8988T (cell line): Measurements from ENCODE around the gene AHR.

Experiments
- DNase-seq: peaks from one replicate; pipeline ENCODE4 v3.0.0; 2011

Gene AHR

GRCh38 chr7:17305387-17306171, 7.1 kb downstream of the AHR start:
- no peak for DNase-seq

DNA sequence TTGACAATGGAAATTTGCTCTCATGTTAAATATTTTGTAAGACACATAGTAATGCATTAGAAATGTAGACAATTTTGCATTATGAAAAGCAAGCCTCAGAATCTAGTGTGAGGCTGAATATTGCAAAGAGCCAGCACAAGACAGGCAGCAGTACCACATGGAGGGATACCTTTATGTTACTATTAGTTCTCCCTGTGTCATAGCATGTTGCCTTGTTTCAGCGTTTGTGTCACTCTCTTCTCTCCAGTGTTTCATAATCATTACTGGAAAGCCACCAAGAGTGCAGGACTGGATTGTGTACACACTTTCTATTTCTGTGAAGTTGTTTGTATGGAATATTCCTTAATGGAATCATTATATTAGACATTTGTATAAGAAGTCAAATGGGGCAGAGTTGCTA, 8.5 kb downstream of the AHR start:
- no peak for DNase-seq

- DNase-seq = no peak
These were observed 9.1 kb downstream of the AHR start for GRCh38 chr7:17307558-17307957.

GRCh38 chr7:17307969-17308648, 9.7 kb downstream of the AHR start:
- no peak for DNase-seq

- no peak for DNase-seq
These were observed 12.7 kb downstream of the AHR start for GRCh38 chr7:17311194-17311593.

DNA sequence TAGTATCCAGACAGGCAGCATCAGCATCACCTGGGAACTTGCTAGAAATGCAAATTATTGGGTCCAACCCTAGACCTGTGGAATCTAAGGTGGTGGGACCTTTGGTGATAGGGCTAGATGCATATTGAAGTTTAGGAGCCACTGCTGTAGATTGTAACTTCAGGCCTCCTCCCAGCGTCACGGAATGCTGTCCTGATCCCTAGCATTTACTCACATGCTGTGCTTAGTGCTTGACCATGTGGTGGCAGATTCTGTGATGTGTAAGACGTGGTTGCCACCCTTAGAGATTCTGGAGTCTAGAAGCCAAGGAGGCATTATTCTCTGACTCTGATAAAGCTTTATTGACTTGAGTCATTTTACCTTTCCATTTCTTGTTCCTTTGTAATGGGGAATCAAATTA, 13.5 kb downstream of the AHR start:
- no peak for DNase-seq

DNA sequence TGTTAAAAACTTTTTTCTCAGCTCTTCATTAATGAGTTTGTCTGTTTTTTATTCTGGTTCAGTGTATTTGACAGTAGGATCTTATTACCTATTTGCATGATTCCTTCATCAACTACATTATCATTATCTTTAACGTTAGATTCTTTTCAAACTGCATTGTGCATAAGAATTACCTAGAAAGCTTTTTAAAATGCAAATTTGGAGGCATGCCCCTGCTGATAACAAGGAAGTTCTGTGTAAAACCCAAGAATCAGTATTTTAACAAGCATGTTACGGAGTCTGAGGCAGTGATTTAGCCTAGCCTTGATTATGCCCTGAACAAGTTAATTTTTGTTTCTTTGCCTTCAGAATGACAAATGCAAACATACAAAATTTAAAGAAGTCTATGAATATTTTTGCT, 14.2 kb downstream of the AHR start:
- DNase-seq = no peak

DNA sequence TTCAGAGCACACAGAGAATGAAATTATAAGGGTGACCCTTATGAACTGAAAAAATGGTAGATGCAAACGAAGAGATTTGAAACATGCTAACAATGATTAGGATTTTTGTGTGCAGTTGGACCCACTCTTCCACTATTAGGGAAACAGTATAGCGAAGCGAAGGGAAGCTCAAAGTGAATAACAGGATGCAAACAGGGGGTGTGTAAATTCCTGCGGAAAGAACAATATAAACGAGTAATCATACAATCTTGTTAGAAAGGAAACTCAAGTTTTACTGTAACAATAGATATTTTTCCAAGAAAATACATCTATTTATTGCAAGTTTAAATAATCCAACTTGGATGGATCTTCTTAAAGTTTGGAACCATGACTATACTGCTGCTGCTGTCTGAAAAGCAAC, 14.7 kb downstream of the AHR start:
- DNase-seq = no peak

- no peak for DNase-seq
These were observed 17.5 kb downstream of the AHR start for GRCh38 chr7:17315974-17316373.

DNA sequence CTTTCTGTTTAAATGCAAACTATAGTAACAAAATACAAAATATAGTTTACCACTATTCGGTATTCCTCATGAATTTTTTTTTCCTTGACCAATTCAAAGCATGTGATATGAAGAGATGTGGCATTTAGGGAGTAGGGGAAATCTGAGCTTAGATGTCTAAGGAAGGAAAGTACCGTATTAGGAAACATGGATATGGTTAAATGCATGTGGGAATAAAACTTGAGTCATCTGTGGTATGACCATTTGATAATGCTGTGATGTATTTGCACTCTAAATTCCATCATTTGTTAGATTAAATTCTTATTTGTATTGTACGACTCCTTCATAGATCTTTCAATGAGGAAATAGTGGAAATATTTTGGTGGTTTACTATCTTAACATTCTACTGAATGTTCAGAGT, 19.7 kb downstream of the AHR start:
- DNase-seq = no peak

DNA sequence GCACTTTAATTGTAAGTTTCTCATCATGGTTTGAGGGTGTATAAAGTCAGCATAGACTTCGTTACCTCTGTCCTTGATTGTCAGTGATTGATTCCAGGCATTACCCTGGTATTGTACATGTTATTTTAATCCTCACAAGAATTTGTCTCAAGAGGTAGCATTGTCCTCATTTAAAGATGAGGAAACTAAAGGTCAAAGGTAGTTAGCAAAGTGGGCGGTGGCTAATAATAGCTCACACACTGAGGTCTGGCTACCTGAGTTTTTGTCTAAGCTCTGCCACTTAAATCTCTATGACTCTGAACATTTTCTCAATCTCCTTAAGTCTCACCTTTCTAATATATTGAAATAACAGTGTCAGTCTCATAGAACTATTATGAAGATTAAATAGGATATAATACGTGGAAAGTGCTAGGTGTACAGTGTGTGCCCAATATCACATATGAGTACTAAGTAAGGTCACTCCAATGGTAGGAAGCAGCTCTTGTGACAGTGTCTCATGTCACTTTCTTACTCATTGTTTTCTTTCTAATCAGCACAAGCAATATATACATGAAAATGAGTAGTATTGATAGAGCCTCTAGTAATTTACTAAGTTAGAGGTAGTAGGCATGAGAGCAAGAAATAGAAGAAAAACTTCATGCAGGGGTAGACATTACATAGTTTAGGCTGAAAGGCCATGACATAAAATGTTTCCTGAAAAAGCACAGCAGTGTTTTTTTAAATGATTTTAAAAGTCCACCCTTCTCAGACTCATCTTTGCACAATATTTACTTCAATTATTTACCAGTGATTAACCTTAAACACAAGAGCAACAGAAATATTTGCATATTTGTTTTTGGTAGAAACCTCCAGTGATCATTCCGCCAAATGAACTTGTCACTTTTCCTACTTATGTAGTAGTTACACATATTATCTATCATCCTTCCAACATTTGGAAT, 21.0 kb downstream of the AHR start:
- DNase-seq = no peak

DNA sequence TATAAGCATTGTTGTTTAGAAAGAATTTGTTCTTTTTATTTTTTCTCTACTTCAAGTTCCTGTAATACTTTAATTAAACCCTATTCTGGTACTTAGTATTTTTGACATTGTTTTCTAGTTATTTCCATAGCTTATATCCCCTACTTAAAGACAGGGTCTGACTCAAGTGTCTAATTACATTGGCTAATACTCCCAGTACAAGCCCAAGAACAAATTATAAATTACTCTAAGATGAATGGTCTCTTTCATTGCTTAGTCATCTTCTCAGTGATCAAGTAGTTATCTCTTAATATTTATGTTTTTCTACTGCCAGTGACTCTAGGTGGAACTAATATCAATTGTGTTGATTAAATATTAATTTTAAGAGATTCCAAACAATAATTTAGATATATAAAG, 21.6 kb downstream of the AHR start:
- no peak for DNase-seq

DNA sequence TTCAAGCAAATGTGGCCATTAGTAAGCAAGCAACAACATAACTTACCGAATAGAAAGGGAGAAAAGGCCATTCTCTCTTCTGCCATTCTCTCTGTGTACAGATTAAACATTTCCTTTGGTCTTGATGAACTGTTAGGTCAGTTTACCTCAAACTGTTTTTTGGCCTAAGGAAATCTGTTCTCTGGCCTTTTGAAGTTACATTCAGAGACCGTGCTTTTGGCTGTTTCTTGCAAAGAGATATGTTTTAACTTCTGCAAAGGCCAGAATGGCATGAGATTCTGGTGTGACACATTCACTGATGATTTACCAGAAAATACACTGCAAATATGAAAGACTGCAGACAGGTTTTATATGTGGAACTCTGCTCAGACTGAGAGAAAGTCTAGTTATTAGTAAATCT, 22.2 kb downstream of the AHR start:
- no peak for DNase-seq

DNA sequence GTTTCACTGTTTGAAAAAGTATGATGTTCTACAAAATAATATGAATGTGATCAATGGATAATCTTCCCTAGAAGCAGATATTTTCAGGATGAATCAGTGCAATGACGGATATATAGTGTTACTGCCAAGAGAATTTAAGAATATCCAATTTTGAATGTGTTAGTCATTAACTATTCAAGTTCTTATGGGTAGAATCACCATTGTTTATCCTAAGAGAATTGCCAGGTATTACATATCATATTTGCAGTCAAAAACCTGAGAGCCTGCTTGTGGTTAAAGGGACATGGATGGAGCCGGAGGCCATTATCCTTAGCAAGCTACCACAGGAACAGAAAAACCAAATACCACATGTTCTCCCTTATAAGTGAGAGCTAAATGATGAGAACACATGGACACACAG, 26.9 kb downstream of the AHR start:
- no peak for DNase-seq

DNA sequence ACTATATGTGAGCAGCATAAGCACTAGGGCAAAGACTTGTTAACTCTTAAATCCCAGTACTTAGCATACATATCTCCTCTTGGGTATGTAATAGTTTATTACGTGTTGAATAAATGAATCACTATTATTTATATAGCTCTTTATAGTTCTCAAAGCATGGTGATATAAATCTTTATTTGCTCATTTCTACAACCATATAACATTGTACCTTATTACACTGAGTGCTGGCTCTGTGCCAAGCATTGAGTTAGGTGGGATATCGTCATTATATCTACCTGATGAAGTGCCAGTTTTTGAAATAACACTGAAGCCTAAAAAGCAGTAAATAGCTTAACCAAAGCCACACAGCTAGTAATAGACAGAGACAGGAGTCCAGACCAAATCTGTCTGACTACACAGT, 27.9 kb downstream of the AHR start:
- DNase-seq = no peak

GRCh38 chr7:17328641-17329040, 30.2 kb downstream of the AHR start:
- DNase-seq = no peak

GRCh38 chr7:17329440-17329839, 31.0 kb downstream of the AHR start:
- DNase-seq = no peak

DNA sequence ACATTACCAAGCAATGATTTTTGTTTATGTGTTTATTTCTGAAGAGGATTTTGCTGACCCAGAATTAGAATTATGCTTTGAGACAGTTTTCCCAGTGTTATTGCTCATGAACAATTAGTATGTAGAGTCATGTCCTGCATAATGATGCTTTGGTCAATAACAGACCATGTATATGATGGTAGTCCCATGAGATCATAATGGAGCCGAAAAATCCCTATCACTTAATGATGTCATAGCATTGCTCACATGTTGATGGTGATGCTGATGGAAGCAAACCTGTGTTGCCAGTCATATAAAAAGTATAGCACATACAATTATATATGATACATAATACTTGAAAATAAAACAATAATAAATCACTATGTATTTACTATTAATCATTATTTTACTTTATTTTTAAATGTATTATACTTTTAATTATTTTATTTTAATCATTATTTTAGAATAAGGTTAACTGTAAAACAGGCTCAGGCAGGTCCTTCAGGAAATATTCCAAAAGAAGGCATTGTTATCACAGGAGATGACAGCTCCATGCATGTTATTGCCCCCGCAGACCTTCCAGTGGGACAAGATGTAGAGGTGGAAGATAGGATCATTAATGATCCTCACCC, 33.5 kb downstream of the AHR start:
- no peak for DNase-seq

GRCh38 chr7:17333221-17333620, 34.8 kb downstream of the AHR start:
- no peak for DNase-seq

- DNase-seq = no peak
These were observed 37.7 kb downstream of the AHR start for GRCh38 chr7:17336168-17336567.

GRCh38 chr7:17339139-17339538, 40.7 kb downstream of the AHR start:
- DNase-seq = no peak

GRCh38 chr7:17339952-17340351, 41.5 kb downstream of the AHR start:
- DNase-seq = no peak

DNA sequence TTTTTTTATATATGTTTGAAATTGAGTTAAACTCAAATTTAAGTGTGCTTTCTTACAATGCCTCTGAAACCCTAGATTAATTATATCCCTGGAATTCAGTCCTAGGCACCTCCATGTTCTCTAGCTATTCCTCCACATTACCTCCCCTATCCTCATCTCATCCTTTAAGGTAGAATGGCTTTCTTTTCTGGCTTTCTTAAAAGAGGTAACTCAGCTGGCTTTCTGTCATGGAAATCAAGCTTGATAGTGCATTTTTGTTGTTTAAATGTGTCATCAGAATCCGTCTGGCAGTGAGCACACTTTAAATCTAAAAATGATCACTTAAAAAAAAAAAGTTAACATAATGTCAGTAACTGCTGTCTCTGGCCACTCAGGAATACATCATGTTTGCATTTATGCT, 42.2 kb downstream of the AHR start:
- no peak for DNase-seq
